Stimulated activated CD8-positive, alpha-beta memory T cell treated with anti-CD3 and anti-CD28 coated beads, Interleukin-15, amount 100 ng/mL, for 1 hour (primary cell): Measurements from ENCODE around the gene ACR.

ENCODE experiments used
- DNase-seq: peaks from one replicate; pipeline ENCODE4 v3.0.0-alpha.2; 2020; ENCODE audit warnings: low read depth

Gene ACR

DNA sequence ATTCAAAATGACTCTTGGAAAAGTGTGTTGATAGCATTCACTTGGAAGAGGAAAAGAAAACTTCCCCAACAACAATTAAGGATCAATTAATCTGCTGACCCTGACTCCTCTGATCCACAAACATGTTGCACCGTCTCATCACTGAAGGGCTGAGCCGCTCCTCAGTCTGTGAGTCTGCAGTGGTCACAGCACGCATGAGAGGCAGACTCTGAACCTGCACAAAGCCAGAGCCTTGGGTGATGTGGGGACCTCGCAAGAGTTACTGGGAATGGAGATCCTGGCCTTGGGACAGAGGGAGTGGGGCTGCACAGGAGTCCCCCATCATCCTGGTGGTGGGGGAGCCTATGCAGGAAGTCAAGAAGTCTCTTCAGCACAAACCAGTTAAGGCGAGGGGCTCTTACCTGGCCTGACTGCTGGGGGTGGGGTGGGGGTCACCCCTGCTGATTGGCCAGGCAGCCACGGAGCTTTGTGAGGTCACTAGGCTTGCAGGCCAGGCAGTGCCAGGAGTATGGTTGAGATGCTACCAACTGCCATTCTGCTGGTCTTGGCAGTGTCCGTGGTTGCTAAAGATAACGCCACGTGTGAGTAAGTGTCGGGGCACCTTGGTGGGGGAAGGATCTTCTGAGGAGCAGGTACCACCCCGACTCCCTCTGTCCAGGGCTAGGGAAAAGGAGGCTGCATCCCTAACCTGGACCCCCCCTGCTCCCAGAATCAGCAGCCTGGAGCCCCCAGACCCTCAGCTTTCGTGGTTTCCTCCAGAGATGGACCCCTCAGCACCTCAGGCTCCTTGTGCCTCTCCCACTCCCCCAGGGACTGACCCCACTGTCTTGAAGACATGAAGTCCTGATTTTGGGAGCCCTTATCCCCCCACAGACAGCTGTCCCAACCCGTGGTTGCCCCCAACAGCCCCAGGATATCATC is at the start of gene ACR:
Gene ACR, plus strand, starts transcription at position 477 of the 921 bp plus-strand sequence. Its CDS starts 32 bp downstream, at position 509.
- no peak for DNase-seq

GRCh38 chr22:50688448-50688847 is 49.6 kb upstream of the ACR start:
- DNase-seq: no peak

- no peak for DNase-seq
Observed at GRCh38 chr22:50691521-50691920, 46.5 kb upstream of the ACR start.

- no peak for DNase-seq
Observed at GRCh38 chr22:50693462-50693861, 44.5 kb upstream of the ACR start.

DNA sequence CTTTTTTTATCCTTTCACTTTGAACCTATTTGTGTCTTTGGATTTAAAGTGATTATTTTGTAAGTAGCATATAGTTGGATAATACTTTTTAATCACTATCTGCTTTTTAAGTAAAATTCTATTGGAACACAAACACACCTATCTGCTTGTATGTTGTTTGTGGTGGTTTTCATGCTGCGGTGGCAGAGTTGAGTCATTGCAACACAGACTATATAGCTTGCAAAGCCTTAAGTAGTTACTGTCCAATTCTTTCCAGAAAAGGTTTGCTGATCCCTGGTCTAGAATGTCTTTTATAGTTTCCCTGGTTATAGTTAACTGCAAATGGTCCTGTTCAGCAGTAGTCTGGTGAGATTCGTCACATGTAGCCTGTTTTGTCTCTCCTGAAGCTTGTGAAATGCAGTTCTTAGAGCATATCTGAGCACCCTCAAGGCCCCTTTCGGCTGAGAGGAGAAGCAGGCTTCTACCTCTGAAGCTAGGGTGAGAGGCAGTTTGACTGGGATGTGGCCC is 43.9 kb upstream of the ACR start:
- DNase-seq: no peak

DNA sequence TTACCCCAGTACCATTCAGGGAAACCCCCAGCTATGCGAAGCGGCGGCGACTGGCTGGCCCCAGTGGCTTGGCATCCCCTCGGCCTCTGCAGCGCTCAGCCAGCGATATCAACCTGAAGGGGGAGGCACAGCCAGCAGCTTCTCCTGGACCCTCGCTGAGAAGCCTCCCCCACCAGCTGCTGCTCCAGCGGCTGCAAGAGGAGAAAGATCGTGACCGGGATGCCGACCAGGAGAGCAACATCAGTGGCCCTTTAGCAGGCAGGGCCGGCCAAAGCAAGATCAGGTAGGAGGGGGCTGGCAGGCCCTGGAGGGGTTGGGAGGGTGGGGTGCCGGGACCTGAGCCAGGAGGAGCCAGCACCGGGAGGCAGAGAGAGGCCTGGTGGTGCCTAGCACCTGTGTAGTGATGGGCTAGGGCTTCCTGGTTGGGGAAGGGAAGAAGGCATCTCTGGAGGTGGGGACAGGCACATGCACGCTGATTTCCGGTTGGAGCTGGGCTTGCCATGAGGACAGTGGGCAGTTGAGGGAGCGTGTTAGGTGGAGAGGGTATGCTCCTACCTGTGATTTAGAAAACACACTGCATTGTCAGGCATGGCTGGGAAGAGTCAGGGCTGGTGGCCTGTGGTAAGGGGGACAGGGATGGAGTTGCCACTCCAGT is 43.1 kb upstream of the ACR start:
- no peak for DNase-seq

GRCh38 chr22:50695421-50696250 is 42.4 kb upstream of the ACR start:
- DNase-seq: no peak

DNA sequence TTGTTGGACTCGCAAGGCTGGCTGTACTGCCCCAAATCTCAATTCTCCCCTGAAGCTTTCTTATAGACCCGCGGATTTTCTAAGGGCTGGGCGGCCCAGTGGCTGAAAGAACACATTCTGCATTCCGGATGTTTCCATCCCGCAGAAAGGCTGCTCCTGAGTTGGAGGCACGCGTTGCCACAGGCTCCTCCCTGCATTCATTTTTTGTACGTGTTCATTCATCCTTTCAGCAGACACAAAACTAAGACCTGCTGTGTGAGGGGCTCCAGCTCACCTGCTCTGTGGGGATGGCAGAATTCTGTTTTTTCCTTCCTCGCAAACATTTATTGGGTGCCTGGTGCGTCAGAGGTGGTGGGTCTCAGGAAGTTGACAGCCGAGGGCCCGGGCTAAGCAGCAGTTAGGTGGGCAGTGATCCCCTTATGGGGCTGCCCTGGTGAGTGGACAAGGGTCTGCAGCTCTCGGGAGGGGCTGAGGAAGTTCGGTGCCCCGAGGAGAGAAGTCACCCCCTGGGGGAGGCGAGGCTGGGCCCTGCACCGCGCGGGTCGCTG is 41.7 kb upstream of the ACR start:
- DNase-seq: no peak

- no peak for DNase-seq
Observed at GRCh38 chr22:50696799-50697561, 41.0 kb upstream of the ACR start.

DNA sequence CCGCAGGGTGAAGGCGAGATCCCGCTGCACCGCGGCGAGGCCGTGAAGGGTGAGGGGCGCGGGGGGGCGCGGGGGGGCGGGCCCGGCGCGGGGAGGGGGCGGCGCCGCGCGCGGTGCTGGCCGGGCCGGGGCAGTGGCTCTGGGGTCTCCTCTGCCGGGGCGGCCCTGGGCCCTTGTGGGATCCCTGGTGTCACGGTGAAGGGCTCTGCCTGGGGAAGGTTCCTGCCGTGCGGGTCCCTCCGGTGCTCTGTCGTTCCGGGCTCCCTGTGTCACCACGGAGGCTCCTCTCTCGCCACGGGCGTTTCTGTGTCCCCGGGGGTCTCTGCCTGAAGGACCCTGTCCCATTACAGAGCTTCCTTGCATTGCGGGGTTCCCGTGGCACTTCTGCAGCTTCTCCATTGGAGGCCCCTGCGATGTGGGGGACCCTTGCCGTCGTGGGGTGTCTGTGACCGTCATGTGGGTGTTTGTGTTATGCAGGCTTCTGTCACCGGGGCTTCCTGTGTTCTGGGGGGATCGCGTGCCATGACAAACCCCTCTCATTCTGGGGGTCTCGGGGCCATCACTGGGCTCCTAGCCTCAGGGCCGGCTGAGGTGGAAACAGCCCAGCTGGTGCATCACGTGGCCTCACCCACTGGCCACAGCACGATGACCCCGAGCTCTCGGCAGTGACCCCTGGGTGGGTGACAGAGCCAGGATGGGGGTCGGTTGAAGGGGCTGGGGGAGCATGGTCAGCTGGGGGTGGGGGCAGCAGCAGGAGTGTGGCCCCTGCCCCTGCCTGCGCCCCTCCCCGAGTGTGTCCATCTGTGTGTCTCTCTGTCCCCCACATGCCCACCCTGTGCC is 40.1 kb upstream of the ACR start:
- DNase-seq: no peak

GRCh38 chr22:50698546-50698945 is 39.5 kb upstream of the ACR start:
- DNase-seq: no peak

- DNase-seq: no peak
Observed at GRCh38 chr22:50699001-50699755, 38.8 kb upstream of the ACR start.

DNA sequence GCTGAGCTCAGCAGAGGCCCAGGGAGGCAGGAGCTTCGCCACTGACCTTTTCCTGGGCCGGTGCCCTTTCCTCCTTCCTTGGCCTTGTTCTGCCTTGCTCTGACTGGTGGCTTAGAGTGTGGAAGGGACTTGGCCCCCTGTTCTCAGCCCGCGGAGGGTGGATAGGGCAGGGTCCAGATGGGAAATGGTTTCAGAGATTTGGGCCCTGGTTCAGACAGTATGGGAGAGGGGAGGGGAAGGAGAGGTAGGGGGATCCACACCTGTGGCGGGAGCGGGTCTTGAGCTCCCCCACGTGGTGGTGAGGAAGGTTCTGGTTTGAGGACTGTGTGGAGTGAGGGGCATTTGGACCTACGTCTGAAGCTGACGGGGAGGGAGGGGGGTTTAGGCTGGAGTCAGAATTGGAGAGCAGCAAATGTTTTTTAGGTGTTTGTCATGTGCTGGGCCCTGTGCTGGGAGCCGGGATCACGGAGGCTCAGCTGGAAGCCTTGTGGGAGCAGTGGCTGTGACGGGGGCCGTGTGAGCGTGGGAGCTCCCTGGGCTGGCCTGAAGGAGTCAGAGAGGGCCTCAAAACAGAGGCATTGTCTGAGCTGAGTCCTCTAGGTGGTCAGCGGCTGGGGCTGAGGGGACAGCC is 38.1 kb upstream of the ACR start:
- DNase-seq: no peak

- DNase-seq: no peak
Observed at GRCh38 chr22:50700387-50701075, 37.5 kb upstream of the ACR start.

- DNase-seq: no peak
Observed at GRCh38 chr22:50701076-50701419, 37.0 kb upstream of the ACR start.

DNA sequence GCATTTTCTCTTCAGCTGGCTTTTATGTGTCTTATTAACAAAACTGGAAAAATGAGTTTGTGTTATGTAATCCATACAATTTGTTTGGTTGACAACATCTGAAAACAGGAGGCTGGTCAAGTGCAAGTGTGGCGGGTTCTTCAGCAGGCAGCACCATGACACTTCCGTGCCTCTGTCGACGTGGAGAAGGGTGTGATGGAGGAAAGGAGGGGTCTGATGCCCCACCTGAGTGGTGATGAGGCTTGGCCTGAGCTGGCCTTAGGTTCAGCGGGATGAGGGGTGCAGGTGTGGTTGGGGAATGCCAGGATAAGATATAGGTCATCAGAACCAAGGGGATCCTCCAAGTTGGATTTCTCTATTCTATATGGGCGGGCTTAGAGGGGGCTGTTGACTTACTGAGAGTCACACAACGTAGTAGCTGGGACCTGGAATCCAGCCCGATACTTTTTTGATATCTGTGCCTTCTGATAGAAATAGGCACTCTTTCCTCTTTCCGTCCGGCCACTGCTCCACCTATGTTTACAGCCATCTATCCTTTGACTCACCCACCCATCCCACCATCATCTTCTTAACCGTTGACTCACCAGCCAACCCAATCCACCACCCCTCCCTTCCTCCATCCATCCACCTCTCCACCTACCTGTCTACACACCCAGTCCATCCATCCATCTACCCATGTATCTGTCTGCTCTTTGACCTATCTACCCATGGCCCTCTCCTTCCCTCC is 36.4 kb upstream of the ACR start:
- DNase-seq: no peak

- no peak for DNase-seq
Observed at GRCh38 chr22:50702261-50702671, 35.7 kb upstream of the ACR start.
